Measurements from ENCODE around the gene CD28. TPM values are rescaled to one million over a fixed set of nuclear protein-coding genes. Genes with fewer than 3 reads are reported as not detected.
A peak's percentile ranks its signal among the peaks of the same experiment; 100 is the strongest.

CD28 gene
- total and polyA plus RNA-seq, 7 donors = 0.01 to 0.71 (median 0.17) TPM

DNA sequence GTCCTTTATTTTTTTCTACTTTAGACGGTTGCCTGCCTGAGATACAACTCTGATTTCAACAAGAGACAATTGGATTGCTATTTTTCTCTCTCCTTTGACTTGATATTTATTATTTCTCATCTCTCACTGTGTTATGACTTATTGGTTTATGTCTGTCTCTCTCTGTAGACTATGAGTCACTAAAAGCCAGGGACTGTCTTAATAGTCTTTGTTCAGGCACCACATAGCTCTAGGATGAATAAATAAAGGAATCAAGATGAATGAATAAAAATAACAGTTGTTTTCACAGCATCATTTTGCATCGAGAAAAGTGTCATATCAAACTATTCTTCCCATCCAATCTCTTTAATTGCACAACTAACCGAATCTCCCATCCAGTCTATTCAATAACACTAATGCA is 31.4 kb upstream of the CD28 start:
- DNase-seq = no peak
- Histone ChIP-seq H3K27me3 (ENCODE audit: insufficient read depth in 3 of 3, low read length in 2 of 3) (no peaks in the 10 kb centered on the region), H3K27ac (no peak overlapping the region), H3K4me3 (no peak overlapping the region), H3K9me3 (no peaks in the 10 kb centered on the region), H3K4me1 (no peaks in the 10 kb centered on the region), H3K36me3 (ENCODE audit: insufficient read depth in 1 of 2, low read depth in 1 of 2) (no peaks in the 10 kb centered on the region)
- TF ChIP-seq, protein P1, sequence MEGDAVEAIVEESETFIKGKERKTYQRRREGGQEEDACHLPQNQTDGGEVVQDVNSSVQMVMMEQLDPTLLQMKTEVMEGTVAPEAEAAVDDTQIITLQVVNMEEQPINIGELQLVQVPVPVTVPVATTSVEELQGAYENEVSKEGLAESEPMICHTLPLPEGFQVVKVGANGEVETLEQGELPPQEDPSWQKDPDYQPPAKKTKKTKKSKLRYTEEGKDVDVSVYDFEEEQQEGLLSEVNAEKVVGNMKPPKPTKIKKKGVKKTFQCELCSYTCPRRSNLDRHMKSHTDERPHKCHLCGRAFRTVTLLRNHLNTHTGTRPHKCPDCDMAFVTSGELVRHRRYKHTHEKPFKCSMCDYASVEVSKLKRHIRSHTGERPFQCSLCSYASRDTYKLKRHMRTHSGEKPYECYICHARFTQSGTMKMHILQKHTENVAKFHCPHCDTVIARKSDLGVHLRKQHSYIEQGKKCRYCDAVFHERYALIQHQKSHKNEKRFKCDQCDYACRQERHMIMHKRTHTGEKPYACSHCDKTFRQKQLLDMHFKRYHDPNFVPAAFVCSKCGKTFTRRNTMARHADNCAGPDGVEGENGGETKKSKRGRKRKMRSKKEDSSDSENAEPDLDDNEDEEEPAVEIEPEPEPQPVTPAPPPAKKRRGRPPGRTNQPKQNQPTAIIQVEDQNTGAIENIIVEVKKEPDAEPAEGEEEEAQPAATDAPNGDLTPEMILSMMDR (IDR thresholded peaks at IDR 0.05) = no peak
- peak in 1 of 4 donors; percentile 54 for ATAC-seq
- 77 to 86% (median 84%) methylated on average over 3 of the region's 3 CpGs for WGBS, 3 donors
- intact Hi-C loops (cut with DNase I) = no loop called here

DNA sequence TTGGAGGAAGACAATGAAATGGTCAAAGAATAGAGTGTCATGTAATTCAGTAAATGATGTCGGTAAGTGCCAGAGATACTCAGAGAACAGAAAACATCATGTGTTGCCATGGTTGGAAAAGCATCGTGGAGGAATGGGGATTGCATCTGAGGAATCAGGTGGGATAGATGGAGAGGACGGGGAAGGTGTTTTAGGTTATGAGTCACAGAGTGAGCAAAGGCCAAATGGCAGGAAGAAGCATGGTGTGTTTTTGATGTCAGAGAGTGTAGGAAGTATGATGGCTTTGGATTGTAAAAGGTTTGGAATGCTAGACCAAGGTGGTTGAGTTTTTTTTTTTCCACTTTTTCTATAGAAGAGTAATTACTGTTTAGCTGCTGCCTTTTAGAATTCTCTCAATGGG is 27.5 kb upstream of the CD28 start:
- H3K4me3 ChIP-seq = no peak overlapping the region
- WGBS, 3 donors = 84 to 91% (median 86%) methylated on average over 3 of the region's 3 CpGs
- no peaks in the 10 kb centered on the region for H3K27me3 ChIP-seq (ENCODE audit: insufficient read depth in 3 of 3, low read length in 2 of 3)
- DNase-seq (no peak), ATAC-seq (no peak)
- H3K4me1 ChIP-seq = peaks cover 34% of the 10 kb centered on the region
- intact Hi-C loops (cut with DNase I) = no loop called here
- no peaks in the 10 kb centered on the region for H3K9me3 ChIP-seq
- H3K36me3 ChIP-seq (ENCODE audit: insufficient read depth in 1 of 2, low read depth in 1 of 2) = no peaks in the 10 kb centered on the region
- no peak overlapping the region for H3K27ac ChIP-seq
- TF ChIP-seq, protein P1 (IDR thresholded peaks at IDR 0.05) = no peak

DNA sequence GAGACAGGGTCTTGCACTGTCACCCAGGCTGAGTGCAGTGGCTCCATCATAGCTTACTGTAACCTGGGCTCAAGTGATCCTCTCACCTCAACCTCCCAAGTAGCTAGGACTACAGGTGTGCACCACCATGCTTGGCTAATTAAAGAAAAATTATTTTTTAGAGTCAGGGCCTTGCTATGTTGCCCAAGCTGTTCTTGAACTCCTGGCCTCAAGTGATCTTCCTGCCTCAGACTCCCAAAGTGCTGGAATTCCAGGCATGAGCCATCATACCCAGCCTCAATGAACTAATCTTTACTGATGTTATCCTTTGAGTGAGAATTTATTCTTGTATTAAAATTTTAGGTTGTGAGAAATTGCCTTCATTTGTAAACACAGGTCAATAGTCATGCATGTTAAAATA is 27.0 kb upstream of the CD28 start:
- no peaks in the 10 kb centered on the region for H3K36me3 ChIP-seq (ENCODE audit: insufficient read depth in 1 of 2, low read depth in 1 of 2)
- TF ChIP-seq, protein P1 (IDR thresholded peaks at IDR 0.05) = no peak
- H3K4me1 ChIP-seq = peaks cover 39% of the 10 kb centered on the region
- intact Hi-C loops (cut with DNase I) = no loop called here
- H3K4me3 ChIP-seq = no peak overlapping the region
- H3K9me3 ChIP-seq = no peaks in the 10 kb centered on the region
- DNase-seq = no peak
- ATAC-seq = no peak
- no peak overlapping the region for H3K27ac ChIP-seq
- H3K27me3 ChIP-seq (ENCODE audit: insufficient read depth in 3 of 3, low read length in 2 of 3) = no peaks in the 10 kb centered on the region

DNA sequence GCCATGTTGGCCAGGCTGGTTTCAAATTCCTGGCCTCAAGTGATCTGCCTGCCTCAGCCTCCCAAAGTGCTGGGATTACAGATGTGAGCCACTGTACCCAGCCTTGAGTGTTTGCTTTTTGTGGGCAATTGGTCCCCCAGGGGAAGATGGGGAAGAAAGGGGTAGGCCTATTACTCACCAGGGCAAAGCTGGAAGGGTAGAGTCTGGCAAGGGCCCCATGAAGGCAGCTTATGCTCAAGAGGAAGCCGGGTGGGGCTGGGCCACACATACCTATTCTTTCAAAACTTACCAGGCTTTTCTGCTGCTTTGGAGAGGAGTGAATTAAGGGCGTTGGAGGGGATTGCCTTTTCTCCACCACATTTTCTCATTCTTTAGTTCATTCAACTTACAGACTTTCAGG is 24.5 kb upstream of the CD28 start:
- H3K27ac ChIP-seq = peak overlapping the region; percentile 78
- no peaks in the 10 kb centered on the region for H3K27me3 ChIP-seq (ENCODE audit: insufficient read depth in 3 of 3, low read length in 2 of 3)
- ATAC-seq (peak in 2 of 4 donors; percentile 37 to 49), DNase-seq (peak in 1 of 2 donors; percentile 24)
- H3K9me3 ChIP-seq = no peaks in the 10 kb centered on the region
- no peaks in the 10 kb centered on the region for H3K36me3 ChIP-seq (ENCODE audit: insufficient read depth in 1 of 2, low read depth in 1 of 2)
- TF ChIP-seq, protein P1 (IDR thresholded peaks at IDR 0.05) = no peak
- no peak overlapping the region for H3K4me3 ChIP-seq
- WGBS, 3 donors = 44 to 67% (median 50%) methylated on average over 2 of the region's 2 CpGs
- H3K4me1 ChIP-seq = peaks cover 62% of the 10 kb centered on the region
- intact Hi-C loops (cut with DNase I) = loop anchor here in 1 of 2 donors (5.0 to 10.0 kb wide), 2 partner anchors 135 to 223 kb away; no protein-coding TSS in a partner anchor

DNA sequence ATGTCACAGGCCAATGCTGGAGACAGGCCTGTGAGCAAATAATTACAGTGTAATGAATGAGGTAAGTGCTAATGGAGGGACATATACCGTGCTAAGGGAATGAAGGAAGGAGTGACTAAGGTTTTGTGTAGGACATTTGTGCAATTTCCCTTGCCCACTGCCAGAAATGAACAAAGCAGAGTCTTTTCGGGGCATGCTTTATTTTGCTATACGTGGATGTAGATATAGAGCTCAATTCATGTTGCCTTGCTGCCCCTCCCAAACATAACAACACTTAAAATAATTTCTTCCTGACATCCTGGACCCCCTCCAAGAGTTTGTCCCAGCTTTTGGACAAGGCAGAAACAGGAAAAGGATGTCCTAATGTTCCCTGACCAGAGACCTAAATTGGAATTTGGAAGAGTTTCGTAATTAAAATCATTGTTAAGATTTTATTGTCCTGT is 23.7 kb upstream of the CD28 start:
- Histone ChIP-seq H3K9me3 (no peaks in the 10 kb centered on the region), H3K36me3 (ENCODE audit: insufficient read depth in 1 of 2, low read depth in 1 of 2) (no peaks in the 10 kb centered on the region), H3K4me3 (no peak overlapping the region), H3K27me3 (ENCODE audit: insufficient read depth in 3 of 3, low read length in 2 of 3) (no peaks in the 10 kb centered on the region), H3K27ac (peak overlapping the region; percentile 78), H3K4me1 (peaks cover 62% of the 10 kb centered on the region)
- TF ChIP-seq, protein P1 (IDR thresholded peaks at IDR 0.05) = no peak
- peak; percentile 27 to 62 (median 52) for ATAC-seq
- intact Hi-C loops (cut with DNase I) = loop anchor here in 1 of 2 donors (5.0 to 10.0 kb wide), 2 partner anchors 135 to 222 kb away; no protein-coding TSS in a partner anchor
- no peak for DNase-seq
- 15 to 29% (median 19%) methylated on average over 4 of the region's 4 CpGs for WGBS, 3 donors

Measured in psoas muscle (tissue), 8 donors.